CD4-positive, alpha-beta memory T cell (primary cell): ENCODE data around the gene RNF126. TPM values are rescaled to one million over a fixed set of nuclear protein-coding genes. Genes with fewer than 3 reads are reported as not detected.

Experiments
- CTCF ChIA-PET: fragments of 350-600 bp; sonication (Branson Sonifier 250); formaldehyde crosslinking; loops from one replicate; lab custom pipeline; 2021; ENCODE audit warnings: inconsistent platforms; ENCODE audit not compliant: partially characterized antibody; lab: Charles Lee
- POLR2A ChIA-PET: fragments of 350-600 bp; sonication (Branson Sonifier 250); formaldehyde crosslinking; loops from one replicate; lab custom pipeline; 2021; ENCODE audit not compliant: partially characterized antibody; lab: Charles Lee
- DNase-seq, 5 donors: peaks; one replicate each; pipeline versions ENCODE4 v3.0.0 to v3.0.0-alpha.2; 2020 to 2022; ENCODE audit warnings: mixed read lengths in 1 of 5
- H3K27ac ChIP-seq: one replicate; pipeline ENCODE4 v1.7.0; 2013; ENCODE audit warnings: low read depth, low read length
- H3K27me3 ChIP-seq: 2 replicates; pipeline ENCODE4 v1.7.0; 2013; ENCODE audit warnings: mild to moderate bottlenecking, low read length, moderate library complexity; ENCODE audit not compliant: insufficient read depth
- H3K36me3 ChIP-seq: 2 replicates; pipeline ENCODE4 v1.7.0; 2013; ENCODE audit warnings: mild to moderate bottlenecking, low read length, moderate library complexity; ENCODE audit not compliant: insufficient read depth
- H3K4me1 ChIP-seq: 2 replicates; pipeline ENCODE4 v1.7.0; 2013; ENCODE audit warnings: mild to moderate bottlenecking, low read length, moderate library complexity; ENCODE audit not compliant: insufficient read depth
- H3K4me3 ChIP-seq, 2 donors: one replicate each; pipeline ENCODE4 v1.7.0; 2013; ENCODE audit warnings: low read length in 2 of 2, mild to moderate bottlenecking in 1 of 2
- H3K9me3 ChIP-seq, 2 donors: one replicate each; pipeline ENCODE4 v1.7.0; 2013; ENCODE audit warnings: low read length in 2 of 2, control low read depth in 1 of 2; ENCODE audit not compliant: control insufficient read depth in 1 of 2
- H3K27ac Mint-ChIP-seq, 7 donors: one replicate each; pipeline ENCODE4 v1.8.0; 2020 to 2021; ENCODE audit warnings: mixed read lengths in 7 of 7, mild to moderate bottlenecking in 6 of 7, inconsistent platforms in 3 of 7, moderate library complexity in 3 of 7
- H3K27me3 Mint-ChIP-seq, 2 donors: one replicate each; pipeline ENCODE4 v1.8.0; 2020 to 2021; ENCODE audit warnings: mixed read lengths in 2 of 2
- H3K36me3 Mint-ChIP-seq, 2 donors: one replicate each; pipeline ENCODE4 v1.8.0; 2020 to 2021; ENCODE audit warnings: mixed read lengths in 2 of 2, inconsistent platforms in 1 of 2, mild to moderate bottlenecking in 1 of 2
- H3K4me1 Mint-ChIP-seq, 4 donors: one replicate each; pipeline ENCODE4 v1.8.0; 2020 to 2021; ENCODE audit warnings: mixed read lengths in 4 of 4, mild to moderate bottlenecking in 1 of 4
- H3K4me3 Mint-ChIP-seq, 8 donors: one replicate each; pipeline ENCODE4 v1.8.0; 2020 to 2021; ENCODE audit warnings: mixed read lengths in 8 of 8, mild to moderate bottlenecking in 7 of 8, moderate library complexity in 6 of 8, inconsistent platforms in 3 of 8
- H3K9me3 Mint-ChIP-seq, 8 donors: one replicate each; pipeline ENCODE4 v1.8.0; 2020 to 2021; ENCODE audit warnings: mixed read lengths in 8 of 8, mild to moderate bottlenecking in 5 of 8, inconsistent platforms in 3 of 8, moderate library complexity in 1 of 8
- intact Hi-C: fragments of 100-400 bp; cut with micrococcal nuclease; formaldehyde crosslinking; loops from one replicate; pipeline ENCODE4 v1.15.1; 2023
- polyA plus RNA-seq, 2 donors: library from polyadenylated mRNA; unstranded; fragments of 300-500 nt; fragmentation: Illumina TruSeq; gene quantifications; one replicate each; pipeline ENCODE4 v1.2.3, GENCODE V29; 2021
- total RNA-seq, 2 experiments: library from RNA; stranded (reverse); gene quantifications; one replicate each; pipeline ENCODE4 v1.2.3, GENCODE V29; 2021

The RNF126 gene
- total and polyA plus RNA-seq, 4 experiments from 2014 or later, result 82.3 to 112 (median 100) TPM

- POLR2A ChIA-PET, result no interaction called here
- Mint-ChIP-seq H3K27ac (peak overlapping the region in 2 of 7 donors; percentile 23 to 63), H3K4me1 (peaks cover 0 to 5% (median 0%) of the 10 kb centered on the region in 4 donors)
Measured at GRCh38 chr19:682678-683320, 19.8 kb upstream of the RNF126 start.

GRCh38 chr19:681029-682019, 18.3 kb upstream of the RNF126 start:
- DNase-seq, result peak in 3 of 5 donors; percentile 36 to 52 (median 45)
- intact Hi-C loops, result loop anchor here (2.0 kb wide), 1 partner anchor 21 kb away; no protein-coding TSS in a partner anchor
- Mint-ChIP-seq H3K9me3 (peaks cover 0 to 4% (median 0%) of the 10 kb centered on the region in 8 donors), H3K36me3 (no peaks in the 10 kb centered on the region), H3K27me3 (peaks cover 2 to 4% of the 10 kb centered on the region in 2 donors), H3K4me1 (peaks cover 0 to 5% (median 0%) of the 10 kb centered on the region in 4 donors), H3K27ac (peak overlapping the region; percentile 78 to 100 (median 99)), H3K4me3 (peak overlapping the region; percentile 89 to 98 (median 94))
- Histone ChIP-seq H3K4me1 (peaks cover 13% of the 10 kb centered on the region), H3K27me3 (no peaks in the 10 kb centered on the region), H3K4me3 (peak overlapping the region; percentile 34 to 76), H3K36me3 (no peaks in the 10 kb centered on the region), H3K27ac (peak overlapping the region; percentile 58), H3K9me3 (no peaks in the 10 kb centered on the region)
- ChIA-PET POLR2A (interaction anchor here (0.7 to 5.2 kb wide), 3 partner anchors 18 to 149 kb away, joined by 3 to 33 read pairs (median 5); partner anchors contain the start of genes CDC34 and RNF126), CTCF (no interaction called here)

More at GRCh38 chr19:682678-683320, 19.8 kb upstream of the RNF126 start:
- Histone ChIP-seq H3K27me3 (no peaks in the 10 kb centered on the region), H3K4me3 (no peak overlapping the region), H3K4me1 (peaks cover 13% of the 10 kb centered on the region), H3K27ac (no peak overlapping the region), H3K36me3 (no peaks in the 10 kb centered on the region), H3K9me3 (no peaks in the 10 kb centered on the region)
- H3K4me3 Mint-ChIP-seq, result no peak overlapping the region
- no peaks in the 10 kb centered on the region for H3K36me3 Mint-ChIP-seq
- peaks cover 0 to 5% (median 0%) of the 10 kb centered on the region in 8 donors for H3K9me3 Mint-ChIP-seq
- peak in 1 of 5 donors; percentile 27 for DNase-seq
- intact Hi-C loops, result no loop called here
- CTCF ChIA-PET, result no interaction called here
- H3K27me3 Mint-ChIP-seq, result peaks cover 1 to 2% of the 10 kb centered on the region in 2 donors

- no peaks in the 10 kb centered on the region for H3K9me3 ChIP-seq
- no peaks in the 10 kb centered on the region for H3K36me3 ChIP-seq
- H3K4me1 ChIP-seq, result peaks cover 13% of the 10 kb centered on the region
- intact Hi-C loops, result loop anchor here (1.0 to 2.0 kb wide), 5 partner anchors 17 to 117 kb away; partner anchors contain the start of genes BSG, POLRMT, PTBP1 and RNF126
- no peaks in the 10 kb centered on the region for H3K36me3 Mint-ChIP-seq
- POLR2A ChIA-PET, result interaction anchor here (0.7 to 5.2 kb wide), 10 partner anchors 10 to 148 kb away, joined by 3 to 33 read pairs (median 4); partner anchors contain the start of genes CDC34 and RNF126
- peak overlapping the region; percentile 78 to 100 (median 99) for H3K27ac Mint-ChIP-seq
- H3K27me3 Mint-ChIP-seq, result peaks cover 3 to 7% of the 10 kb centered on the region in 2 donors
- peaks cover 0 to 6% (median 1%) of the 10 kb centered on the region in 4 donors for H3K4me1 Mint-ChIP-seq
- H3K4me3 Mint-ChIP-seq, result peak overlapping the region; percentile 89 to 98 (median 94)
- H3K4me3 ChIP-seq, result peak overlapping the region; percentile 34 to 76
- H3K9me3 Mint-ChIP-seq, result peaks cover 0 to 4% (median 0%) of the 10 kb centered on the region in 8 donors
- H3K27me3 ChIP-seq, result peaks cover 5% of the 10 kb centered on the region
- CTCF ChIA-PET, result interaction anchor here (0.5 to 2.0 kb wide), 3 partner anchors 17 to 170 kb away, joined by 3 to 8 read pairs (median 6); partner anchors contain the start of genes POLRMT and RNF126
- H3K27ac ChIP-seq, result peak overlapping the region; percentile 58
- peak; percentile 96 to 100 (median 98) for DNase-seq
Measured at GRCh38 chr19:680287-681028, 17.4 kb upstream of the RNF126 start.

GRCh38 chr19:679418-680286, 16.6 kb upstream of the RNF126 start:
- peaks cover 13% of the 10 kb centered on the region for H3K4me1 ChIP-seq
- H3K27me3 Mint-ChIP-seq, result peaks cover 9 to 12% of the 10 kb centered on the region in 2 donors
- H3K4me3 Mint-ChIP-seq, result peak overlapping the region; percentile 51 to 97 (median 72)
- ChIA-PET CTCF (interaction anchor here (0.5 to 2.0 kb wide), 3 partner anchors 16 to 169 kb away, joined by 3 to 8 read pairs (median 6); partner anchors contain the start of genes POLRMT and RNF126), POLR2A (interaction anchor here (0.7 to 5.2 kb wide), 13 partner anchors 9 to 595 kb away, joined by 3 to 33 read pairs (median 4); partner anchors contain the start of genes FAM174C and RNF126)
- H3K9me3 ChIP-seq, result no peaks in the 10 kb centered on the region
- peaks cover 0 to 11% (median 3%) of the 10 kb centered on the region in 4 donors for H3K4me1 Mint-ChIP-seq
- H3K27me3 ChIP-seq, result peaks cover 5% of the 10 kb centered on the region
- peak overlapping the region; percentile 46 for H3K27ac ChIP-seq
- H3K36me3 Mint-ChIP-seq, result no peaks in the 10 kb centered on the region
- H3K9me3 Mint-ChIP-seq, result peaks cover 0 to 4% (median 0%) of the 10 kb centered on the region in 8 donors
- intact Hi-C loops, result loop anchor here (1.0 to 2.0 kb wide), 5 partner anchors 16 to 118 kb away; partner anchors contain the start of genes BSG, POLRMT, PTBP1 and RNF126
- DNase-seq, result peak in 4 of 5 donors; percentile 25 to 55 (median 29)
- no peaks in the 10 kb centered on the region for H3K36me3 ChIP-seq
- H3K4me3 ChIP-seq, result peak overlapping the region in 1 of 2 donors; percentile 52
- H3K27ac Mint-ChIP-seq, result peak overlapping the region in 3 of 7 donors; percentile 13 to 60 (median 35)

GRCh38 chr19:678791-679388, 15.9 kb upstream of the RNF126 start:
- POLR2A ChIA-PET, result interaction anchor here (0.7 to 5.2 kb wide), 11 partner anchors 8 to 596 kb away, joined by 3 to 33 read pairs (median 3); partner anchors contain the start of genes FAM174C and RNF126
- H3K36me3 Mint-ChIP-seq, result no peaks in the 10 kb centered on the region
- peaks cover 0 to 11% (median 3%) of the 10 kb centered on the region in 4 donors for H3K4me1 Mint-ChIP-seq
- H3K27ac Mint-ChIP-seq, result peak overlapping the region in 5 of 7 donors; percentile 7 to 64 (median 42)
- Histone ChIP-seq H3K4me3 (no peak overlapping the region), H3K4me1 (peaks cover 13% of the 10 kb centered on the region), H3K9me3 (no peaks in the 10 kb centered on the region), H3K36me3 (no peaks in the 10 kb centered on the region), H3K27ac (no peak overlapping the region), H3K27me3 (peaks cover 5% of the 10 kb centered on the region)
- intact Hi-C loops, result no loop called here
- peaks cover 12 to 13% of the 10 kb centered on the region in 2 donors for H3K27me3 Mint-ChIP-seq
- H3K9me3 Mint-ChIP-seq, result peaks cover 0 to 4% (median 0%) of the 10 kb centered on the region in 8 donors
- CTCF ChIA-PET, result interaction anchor here (1.1 to 2.0 kb wide), 3 partner anchors 12 to 168 kb away, joined by 3 to 8 read pairs (median 3); partner anchors contain the start of gene RNF126
- peak in 1 of 5 donors; percentile 36 for DNase-seq
- peak overlapping the region; percentile 38 to 75 (median 70) for H3K4me3 Mint-ChIP-seq
